Left renal pelvis (tissue), 4 donors: ENCODE measurements around the gene ZNF678. TPM values are rescaled to one million over a fixed set of nuclear protein-coding genes. Genes with fewer than 3 reads are reported as not detected.
"Not testable (repeated sequence)": the region's sequence is repeated elsewhere in the genome, so short reads cannot be mapped to it uniquely, and the experiment has no call there.

Experiments used
- DNase-seq, 4 donors: peaks; one replicate each; pipeline ENCODE4 v3.0.0-alpha.2; 2013; ENCODE audit warnings: low read depth in 4 of 4, low spot score in 3 of 4
- polyA plus RNA-seq, 4 donors: library from polyadenylated mRNA; unstranded; fragments of 120-200 nt; gene quantifications; one replicate each; pipeline ENCODE4 v1.2.1, GENCODE V29; 2013; ENCODE audit not compliant: insufficient read length in 4 of 4

Gene ZNF678
- polyA plus RNA-seq, 4 donors = 13.8 to 20.4 (median 15.7) TPM

GRCh38 chr1:227589777-227590176, 26.4 kb downstream of the ZNF678 start:
- not testable (repeated sequence) for DNase-seq

DNA sequence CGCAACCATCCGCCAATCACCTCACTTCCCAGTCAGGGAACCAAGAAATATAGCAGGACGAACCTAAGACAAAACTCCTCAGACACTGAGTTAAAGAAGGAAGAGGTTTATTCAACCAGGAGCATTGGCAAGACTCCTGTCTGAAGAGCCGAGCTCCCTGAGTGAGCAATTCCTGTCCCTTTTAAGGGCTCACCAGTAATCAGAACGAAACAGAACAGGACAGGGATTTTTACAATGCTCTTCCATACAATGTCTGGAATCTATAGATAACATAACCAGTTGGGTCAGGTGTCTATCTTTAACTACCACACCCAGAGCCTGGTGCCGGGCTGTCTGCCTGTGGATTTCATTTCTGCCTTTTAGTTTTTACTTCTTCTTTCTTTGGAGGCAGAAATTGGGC, 32.9 kb downstream of the ZNF678 start:
- not testable (repeated sequence) for DNase-seq

GRCh38 chr1:227603327-227603726, 40.0 kb downstream of the ZNF678 start:
- DNase-seq = no peak

DNA sequence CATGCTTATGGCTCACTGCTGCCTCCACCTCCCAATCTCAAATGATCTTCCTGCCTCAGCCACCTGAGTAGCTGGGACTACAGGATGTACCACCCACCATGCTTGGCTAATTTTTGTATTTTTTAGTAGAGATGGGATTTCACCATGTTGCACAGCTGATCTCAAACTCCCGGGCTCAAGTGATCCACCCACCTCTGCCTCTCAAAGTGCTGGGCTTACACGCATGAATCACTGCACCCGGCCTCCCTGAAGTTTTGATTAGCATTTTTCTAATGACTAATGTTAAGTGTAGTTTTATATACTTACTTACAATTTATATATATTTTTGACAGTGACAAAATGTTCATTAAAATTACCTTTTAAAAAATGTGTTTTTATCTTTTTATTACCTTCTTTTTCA, 41.1 kb downstream of the ZNF678 start:
- DNase-seq = no peak

- DNase-seq = not testable (repeated sequence)
Measured at GRCh38 chr1:227606271-227606670, 42.9 kb downstream of the ZNF678 start.

- DNase-seq = no peak
Measured at GRCh38 chr1:227607336-227607898, 44.1 kb downstream of the ZNF678 start.

DNA sequence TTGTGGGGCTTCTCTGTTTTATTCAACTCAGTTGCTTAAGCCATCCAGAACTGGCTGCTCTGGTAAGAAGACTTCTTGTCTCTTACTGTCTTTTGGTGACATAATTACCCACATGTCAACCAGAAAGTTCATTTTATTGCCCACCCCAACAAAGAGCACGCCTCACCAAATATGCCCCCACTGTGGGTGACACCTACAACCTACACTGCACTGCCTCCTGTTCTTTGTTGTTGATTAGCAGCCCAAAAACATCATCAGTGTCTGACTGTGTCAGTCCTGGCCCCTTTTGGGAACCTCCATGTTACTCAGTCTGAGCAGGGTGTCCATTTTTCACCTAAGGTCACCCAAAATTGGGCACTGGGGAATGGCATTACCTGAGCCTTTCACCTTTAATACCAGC, 49.3 kb downstream of the ZNF678 start:
- no peak for DNase-seq

GRCh38 chr1:227613526-227613925, 50.2 kb downstream of the ZNF678 start:
- no peak for DNase-seq

DNA sequence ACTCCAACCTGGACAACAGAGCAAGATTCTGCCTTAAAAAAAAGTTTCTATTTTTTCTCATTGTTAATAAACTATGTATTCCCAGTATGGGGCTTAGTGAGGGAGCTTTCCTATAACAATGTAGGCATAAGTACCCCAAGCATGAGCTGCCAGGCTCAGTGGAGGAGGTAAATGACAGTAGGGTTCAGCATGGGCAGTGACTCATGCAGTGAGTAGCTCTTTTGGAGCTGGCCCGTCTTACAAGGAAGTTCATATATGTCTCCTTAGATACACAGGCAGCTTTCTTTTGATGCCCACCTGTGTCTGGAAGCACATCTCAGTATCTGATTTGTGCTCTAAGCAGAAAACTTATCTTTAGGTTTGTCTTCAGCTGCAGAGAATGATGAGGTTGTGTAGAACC, 57.9 kb downstream of the ZNF678 start:
- no peak for DNase-seq

DNA sequence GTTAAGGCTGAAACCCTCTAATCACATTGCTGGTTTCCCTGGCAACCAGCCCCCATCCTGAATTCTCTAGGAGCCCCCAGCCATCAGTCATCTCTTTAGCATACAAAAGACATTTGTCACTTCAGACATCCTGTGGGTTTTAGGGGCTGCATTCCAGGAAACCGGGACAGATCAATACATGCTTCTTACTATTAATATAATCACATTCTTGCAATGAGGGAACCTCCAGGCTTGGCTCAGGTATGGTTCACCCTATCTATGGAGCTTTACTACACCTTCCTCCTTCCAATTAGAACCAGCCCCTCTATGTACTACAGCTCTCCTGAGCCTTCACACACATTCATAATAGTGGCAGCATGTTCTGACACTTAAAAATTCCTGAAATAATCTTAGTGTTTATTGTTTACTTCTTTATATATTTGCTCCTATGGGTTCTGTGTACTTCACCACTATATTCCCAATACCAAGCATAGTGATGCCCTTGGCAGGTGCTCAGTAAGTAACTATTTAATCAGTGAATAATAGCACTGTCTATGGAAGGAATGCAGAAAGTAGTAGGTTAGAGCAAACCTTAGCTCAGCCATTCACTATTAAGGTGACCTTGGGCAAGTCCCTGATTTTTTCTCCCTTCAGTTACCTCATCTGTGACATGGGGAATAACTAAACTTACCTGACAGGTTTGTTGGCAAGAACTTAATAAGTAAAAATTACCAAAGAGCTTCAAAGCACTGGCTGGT, 59.6 kb downstream of the ZNF678 start:
- DNase-seq = no peak

GRCh38 chr1:227632325-227632724, 69.0 kb downstream of the ZNF678 start:
- no peak for DNase-seq

GRCh38 chr1:227635596-227635995, 72.2 kb downstream of the ZNF678 start:
- DNase-seq = no peak

DNA sequence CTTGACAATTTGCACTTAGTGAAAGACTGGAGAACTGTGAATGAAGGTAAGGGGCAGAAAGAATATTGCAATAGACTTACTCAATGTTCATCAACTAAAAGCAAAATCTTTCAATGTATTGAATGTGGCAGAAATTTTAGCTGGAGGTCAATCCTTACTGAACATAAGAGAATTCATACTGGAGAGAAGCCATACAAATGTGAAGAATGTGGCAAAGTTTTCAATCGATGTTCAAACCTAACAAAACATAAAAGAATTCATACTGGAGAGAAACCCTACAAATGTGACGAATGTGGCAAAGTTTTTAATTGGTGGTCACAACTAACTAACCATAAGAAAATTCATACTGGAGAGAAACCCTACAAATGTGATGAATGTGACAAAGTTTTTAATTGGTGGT, 91.1 kb downstream of the ZNF678 start:
- no peak for DNase-seq

DNA sequence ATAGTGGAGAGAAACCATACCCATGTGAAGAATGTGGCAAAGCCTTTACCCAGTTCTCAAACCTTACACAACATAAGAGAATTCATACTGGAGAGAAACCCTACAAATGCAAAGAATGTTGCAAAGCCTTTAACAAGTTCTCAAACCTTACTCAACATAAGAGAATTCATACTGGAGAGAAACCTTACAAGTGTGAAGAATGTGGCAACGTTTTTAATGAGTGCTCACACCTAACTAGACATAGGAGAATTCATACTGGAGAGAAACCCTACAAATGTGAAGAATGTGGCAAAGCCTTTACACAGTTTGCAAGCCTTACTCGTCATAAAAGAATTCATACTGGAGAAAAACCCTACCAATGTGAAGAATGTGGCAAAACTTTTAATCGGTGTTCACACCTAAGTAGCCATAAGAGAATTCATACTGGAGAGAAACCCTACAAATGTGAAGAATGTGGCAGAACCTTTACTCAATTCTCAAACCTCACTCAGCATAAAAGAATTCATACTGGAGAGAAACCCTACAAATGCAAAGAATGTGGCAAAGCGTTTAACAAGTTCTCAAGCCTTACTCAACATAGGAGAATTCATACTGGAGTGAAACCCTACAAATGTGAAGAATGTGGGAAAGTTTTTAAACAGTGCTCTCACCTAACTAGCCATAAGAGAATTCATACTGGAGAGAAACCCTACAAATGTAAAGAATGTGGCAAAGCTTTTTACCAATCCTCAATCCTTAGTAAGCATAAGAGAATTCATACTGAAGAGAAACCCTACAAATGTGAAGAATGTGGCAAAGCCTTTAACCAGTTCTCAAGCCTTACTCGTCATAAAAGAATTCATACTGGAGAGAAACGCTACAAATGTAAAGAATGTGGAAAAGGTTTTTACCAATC, 91.7 kb downstream of the ZNF678 start:
- DNase-seq = no peak

DNA sequence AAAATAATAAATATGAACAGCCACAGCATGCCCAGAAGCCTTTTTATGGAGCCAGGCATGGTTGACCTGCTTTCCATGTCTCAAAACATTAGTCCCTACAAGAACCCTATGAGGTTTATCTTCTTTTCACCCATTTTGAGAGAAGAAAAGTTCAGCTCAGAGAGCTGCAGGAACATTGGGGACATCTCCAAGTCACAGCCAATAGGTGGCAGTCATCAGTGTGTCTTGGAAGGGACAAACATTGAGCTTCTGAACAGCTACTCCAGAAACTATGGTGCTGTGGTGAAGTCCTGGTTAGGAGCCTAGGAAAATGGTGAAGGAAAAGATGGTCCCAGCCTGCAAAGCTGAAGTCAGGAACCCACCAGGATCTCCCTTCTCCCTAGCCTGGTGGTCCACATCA, 98.1 kb downstream of the ZNF678 start:
- no peak for DNase-seq

- DNase-seq = no peak
Measured at GRCh38 chr1:227662933-227663332, 99.6 kb downstream of the ZNF678 start.

GRCh38 chr1:227666286-227666685, 102.9 kb downstream of the ZNF678 start:
- no peak for DNase-seq

GRCh38 chr1:227673441-227673840, 110.1 kb downstream of the ZNF678 start:
- no peak for DNase-seq

GRCh38 chr1:227685807-227686206, 122.5 kb downstream of the ZNF678 start:
- DNase-seq = no peak

DNA sequence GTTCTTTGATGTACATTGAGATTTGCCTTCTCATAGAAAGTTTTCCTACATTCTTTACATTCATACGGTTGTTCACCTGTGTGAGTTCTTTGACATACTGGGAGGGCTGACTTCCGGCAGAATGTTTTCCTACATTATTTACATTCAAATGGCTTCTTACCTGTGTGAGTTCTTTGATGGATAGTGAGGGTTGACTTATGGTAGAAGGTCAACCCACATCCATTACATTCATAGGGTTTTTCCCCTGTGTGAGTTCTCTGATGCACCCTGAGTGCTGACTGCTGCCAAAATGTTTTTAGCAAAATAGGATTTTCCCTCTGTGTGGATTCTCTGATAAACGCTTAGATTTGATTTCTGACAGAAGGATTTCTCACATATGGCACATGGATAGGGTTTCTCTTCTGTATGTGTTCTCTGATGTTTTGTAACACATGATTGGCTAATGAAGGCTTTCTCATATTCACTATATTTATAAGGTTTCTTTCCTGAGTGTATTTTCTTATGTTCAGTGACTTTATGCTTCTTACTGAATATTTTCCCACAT, 134.0 kb downstream of the ZNF678 start:
- DNase-seq = no peak

DNA sequence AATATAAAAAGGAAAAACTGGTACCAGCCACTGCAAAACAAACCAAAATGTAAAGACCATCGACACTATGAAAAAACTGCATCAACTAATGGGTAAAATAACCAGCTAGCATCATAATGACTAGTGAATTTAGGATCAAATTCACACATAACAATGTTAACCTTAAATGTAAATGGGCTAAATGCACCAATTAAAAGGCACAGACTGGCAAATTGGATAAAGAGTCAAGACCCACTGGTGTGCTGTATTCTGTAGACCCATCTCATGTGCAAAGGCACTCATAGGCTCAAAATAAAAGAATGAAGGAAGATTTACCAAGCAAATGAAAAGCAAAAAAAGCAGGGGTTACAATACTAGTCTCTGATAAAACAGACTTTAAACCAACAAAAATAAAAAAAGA, 138.3 kb downstream of the ZNF678 start:
- DNase-seq = not testable (repeated sequence)
